ENCODE measurements around the gene DAB1. TPM values are rescaled to one million over a fixed set of nuclear protein-coding genes. Genes with fewer than 3 reads are reported as not detected.

DAB1 gene
- not detected in 2 replicates for total RNA-seq
- polyA plus RNA-seq (2012) = not detected

DNA sequence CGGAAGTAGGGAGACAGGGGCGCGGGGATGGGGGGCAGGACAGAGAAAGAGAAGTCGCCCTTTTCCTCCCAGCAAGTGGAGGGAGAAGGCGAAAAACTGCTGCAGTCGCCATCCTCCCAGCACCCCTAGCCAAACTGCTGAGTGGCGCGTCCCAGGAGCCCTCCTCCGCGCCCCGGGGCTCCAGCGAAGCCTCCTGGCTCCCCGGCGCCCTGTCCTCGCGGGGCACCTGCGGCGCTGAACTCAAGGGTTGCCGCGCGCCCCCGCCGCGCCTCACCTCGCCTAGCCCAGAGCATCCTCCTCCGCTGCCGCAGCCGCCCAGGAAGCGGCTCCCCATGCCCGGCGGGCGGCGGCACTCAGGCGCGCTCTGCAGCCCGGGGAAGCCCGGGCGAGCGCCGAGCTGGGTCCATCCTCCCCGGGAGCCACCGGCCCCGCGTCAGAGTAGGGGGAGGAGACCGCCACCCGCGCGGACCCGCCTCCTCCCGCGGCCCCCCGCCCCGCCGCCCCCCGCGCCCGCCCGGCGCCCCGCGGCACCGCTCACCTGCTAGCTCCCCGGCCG, at the start of gene DAB1:
TSS of gene DAB1 (minus strand) at position 405 of the 556 bp plus-strand sequence. CDS start 133,030 bp downstream, outside the sequence.
- no peak for DNase-seq (ENCODE audit: low read depth)

DNA sequence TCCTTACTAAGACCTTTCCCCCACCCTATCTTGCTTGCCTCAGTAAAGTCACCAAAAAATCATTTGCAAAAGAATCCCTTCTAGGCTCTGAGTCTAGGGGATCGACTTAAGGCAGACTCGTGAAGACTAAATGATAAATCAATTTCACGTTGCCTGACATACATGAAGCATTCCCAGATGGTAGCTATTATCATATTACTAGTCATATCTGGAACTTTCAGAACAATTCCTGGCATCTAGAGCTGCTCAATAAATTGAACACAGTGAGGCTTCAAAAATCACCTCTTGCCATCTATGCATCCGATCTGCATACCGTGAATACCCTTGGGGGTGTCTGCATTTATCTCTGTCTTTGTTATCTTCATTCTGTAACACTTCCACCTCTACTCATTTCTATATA, 49.6 kb upstream of the DAB1 start:
- DNase-seq (ENCODE audit: low read depth) = no peak

DNA sequence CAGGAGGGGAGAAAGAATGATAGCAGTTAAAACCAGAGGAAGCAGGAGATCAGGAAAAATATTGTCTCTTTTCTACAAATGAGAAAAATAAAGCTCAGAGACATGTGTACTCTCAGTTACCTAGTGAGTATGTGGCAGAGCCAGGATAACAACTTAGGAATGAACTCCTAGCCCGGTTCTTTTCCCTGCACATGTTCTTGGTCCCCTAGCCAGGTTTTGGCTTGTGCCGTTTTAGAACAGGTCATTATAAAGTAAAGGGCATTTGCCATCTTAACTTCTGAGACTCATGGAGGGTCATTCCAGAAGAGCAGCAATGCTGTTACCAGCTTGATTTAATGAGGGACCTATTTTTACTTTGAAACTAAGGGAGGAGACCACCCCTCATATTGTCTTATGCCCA, 48.1 kb upstream of the DAB1 start:
- DNase-seq (ENCODE audit: low read depth) = no peak

DNA sequence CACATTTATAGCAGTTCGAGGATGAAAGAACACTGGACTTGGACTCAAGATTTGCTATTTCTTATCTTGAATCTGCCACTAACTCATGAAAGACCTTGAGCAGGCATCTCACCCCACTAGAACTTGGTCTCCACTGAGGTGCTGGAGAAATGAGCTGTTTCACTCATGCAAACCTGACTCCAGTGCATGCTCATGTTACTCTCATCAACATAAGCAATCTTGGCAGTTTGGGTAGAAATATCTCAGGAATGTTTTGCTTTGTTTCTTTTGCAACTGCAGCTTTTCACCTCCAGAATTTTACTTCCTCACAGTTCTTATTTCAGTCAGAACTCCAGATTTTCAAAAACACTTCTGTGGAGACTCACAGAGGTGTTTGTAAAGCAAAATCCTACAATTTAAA, 46.2 kb upstream of the DAB1 start:
- DNase-seq (ENCODE audit: low read depth) = no peak

DNA sequence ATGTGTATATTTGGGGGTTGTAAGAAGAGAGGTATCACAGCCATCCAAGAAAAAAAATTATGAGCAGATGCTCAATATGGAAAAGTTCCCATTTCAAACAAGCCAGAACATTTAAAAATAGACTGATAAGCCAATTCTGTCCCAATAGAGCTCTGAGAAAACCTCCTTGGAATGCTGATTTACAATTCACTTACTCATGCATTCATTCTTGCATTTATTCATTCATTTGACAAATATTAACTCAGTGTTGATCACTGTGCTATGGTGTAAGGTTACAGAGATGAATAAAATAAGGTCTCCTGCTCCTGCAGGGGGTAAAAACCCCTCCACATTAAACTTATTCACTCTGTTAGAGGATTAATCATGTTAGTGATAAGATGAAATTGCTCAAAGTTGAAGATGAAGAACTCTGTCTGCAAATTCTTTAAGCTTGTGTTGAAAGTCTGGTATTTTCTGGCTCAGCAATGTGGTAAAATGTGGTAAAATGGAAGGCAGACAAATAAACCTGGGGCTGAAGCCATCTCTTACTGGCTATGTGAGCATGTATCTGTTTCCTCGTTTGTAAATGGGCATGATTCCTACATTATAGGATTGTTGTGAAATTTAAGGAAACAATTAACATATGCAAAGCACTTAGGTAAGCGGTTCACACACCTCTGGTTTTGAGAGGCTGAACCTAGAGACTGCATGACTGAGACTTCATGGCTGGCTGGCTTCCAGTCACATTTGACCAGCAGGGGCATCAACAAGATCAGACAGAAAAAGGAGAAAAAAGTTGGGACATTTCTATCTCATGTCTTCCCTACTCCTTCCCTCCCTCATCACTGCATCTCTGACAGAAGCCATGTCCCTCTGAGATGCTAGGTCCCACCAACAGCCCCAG, 45.0 kb upstream of the DAB1 start:
- no peak for DNase-seq (ENCODE audit: low read depth)

DNA sequence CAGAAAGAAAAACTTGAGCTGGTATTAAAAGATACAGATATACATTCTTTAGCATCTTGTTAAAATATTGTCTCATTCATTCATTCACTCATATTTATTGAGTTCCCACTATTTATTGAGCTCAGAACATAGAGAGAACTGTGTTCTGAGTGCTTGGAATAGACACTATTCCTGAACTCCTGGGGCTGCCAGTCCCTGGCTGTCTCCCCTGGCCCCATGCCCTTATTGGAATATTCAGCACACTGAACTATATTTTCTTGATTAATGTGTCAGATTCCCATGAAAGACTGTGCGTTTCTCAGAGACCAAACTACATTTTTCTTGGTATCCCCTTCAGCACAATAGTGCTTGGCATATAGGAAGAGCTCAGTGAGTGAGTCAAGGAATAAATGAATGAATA, 44.0 kb upstream of the DAB1 start:
- no peak for DNase-seq (ENCODE audit: low read depth)

DNA sequence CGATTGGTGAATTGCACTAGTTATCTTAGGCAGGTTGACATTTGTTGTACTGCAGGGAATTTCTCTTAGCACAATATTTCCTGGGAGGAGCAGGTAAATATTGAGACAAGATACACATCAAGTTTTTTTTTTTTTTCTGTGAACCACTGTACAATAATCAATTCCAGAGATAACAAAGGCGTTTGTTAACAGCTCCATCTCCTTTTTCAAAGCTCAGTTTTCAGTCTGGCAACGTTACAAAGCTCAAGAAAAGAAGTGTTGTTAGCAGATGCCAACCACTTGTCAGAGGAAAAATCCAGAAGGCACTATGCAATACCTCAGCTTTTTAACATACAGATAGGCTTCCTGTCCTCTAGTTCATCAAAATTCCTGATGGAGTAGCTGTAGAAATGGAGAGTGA, 40.9 kb upstream of the DAB1 start:
- DNase-seq (ENCODE audit: low read depth) = no peak

DNA sequence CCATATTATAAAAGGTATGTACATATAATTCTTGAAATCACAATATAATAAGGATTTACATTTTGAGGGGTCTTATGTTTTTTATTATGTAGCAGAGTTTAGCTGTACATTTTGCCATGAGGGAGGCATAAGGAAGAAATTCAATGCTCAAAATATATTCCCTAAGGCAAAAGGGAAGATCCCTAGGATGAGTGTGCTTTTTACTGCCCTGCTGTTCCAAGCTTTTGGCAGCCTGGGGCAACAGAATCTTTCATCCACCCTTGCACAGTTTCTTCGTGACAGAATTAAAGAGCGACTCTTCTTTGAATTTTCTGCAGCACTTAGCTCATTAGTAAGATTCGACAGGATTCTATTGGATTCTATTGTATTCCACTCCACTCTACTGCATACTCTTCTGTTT, 39.5 kb upstream of the DAB1 start:
- no peak for DNase-seq (ENCODE audit: low read depth)

DNA sequence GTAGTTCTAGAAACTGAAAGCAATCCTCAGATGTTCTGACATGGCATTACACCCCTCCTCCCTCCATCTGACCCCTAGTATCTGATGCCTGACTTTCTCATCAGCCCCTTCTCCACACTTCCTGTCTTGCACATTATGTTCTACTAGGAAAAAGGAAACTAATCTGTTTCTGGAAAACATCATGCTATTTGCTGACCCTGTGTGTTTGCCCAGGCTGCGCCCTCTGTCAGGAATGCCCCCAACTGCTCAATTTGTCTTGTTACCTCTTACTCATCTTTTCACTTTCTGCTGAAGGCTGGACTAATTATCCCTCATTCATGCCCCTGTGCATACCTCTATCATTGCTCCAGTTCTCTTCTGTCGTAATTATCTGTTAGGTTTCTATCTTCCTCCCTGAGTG, 37.5 kb upstream of the DAB1 start:
- DNase-seq (ENCODE audit: low read depth) = no peak

DNA sequence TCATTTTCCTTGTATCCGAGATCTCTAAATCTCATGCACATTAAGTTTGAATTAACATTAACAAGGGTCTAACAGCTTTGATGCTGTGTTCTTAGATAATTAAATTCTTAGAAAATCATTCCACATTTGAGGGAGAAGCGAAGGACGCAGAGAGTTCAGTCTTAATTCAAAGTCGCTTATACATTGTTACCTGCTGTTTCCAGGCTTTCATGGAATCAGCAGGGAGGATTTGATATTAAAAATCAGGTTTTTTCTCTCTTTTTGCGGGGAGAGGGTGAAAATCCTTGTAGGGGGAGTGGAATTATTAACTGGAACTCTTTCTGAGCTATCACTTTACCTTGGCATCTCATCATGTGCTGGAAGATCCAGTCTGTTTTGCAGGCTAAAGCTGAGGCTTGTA, 27.7 kb upstream of the DAB1 start:
- DNase-seq (ENCODE audit: low read depth) = no peak

DNA sequence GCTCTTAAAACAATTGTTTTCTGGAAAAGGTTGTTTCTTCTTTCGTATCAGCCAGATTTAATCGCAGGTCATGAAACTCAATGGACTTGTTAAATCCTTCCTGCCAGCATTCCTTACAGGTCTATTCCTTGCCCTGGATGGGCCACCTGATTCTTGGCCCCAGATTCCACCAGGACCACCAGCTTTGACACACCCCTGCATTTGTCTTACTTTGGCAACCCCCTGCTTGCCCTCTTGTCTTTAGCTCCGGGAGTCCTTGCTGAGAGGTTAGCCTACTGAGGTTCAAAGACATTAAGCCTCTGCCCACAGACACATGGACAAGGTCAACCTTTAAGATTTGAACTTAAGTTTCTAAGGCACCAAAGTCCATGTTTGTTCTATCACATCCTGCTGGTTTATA, 27.1 kb upstream of the DAB1 start:
- DNase-seq (ENCODE audit: low read depth) = no peak

DNA sequence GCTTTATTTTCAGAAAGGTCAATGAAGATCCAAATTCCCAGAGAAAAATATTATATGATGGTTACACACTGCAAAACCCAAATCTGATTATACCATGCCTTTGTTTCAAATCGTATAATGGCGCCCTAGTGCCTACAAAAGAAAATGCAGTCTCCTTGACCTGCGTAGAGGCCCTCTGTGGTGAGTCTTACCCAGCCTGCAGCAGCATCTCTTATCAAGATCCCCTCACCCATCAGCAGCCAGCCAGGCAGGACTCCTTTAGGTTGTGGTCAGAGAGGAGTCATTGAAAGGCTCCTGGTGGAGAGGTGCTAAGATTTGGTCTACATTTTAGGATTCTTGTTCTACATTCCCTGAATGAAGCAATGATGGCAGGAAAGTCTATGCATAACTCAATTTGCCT, 23.7 kb upstream of the DAB1 start:
- no peak for DNase-seq (ENCODE audit: low read depth)

DNA sequence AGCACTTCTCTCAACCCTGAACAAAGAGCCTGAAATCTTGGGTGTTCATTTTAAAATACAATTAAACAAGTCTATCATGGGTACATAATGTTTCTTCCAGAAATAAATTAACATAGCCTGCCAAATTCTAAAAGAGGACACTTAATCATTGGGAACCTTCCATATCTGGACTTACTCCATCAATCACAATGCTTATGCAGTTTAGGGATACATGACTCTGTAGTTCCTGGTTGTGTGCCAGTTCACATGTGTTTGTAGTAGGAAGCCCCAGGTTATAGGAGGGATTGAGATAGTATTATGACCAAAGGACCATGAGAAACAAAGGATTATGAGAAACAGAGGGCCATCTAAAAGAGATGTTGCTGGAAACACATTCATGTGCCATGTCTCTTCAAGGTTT, 19.1 kb upstream of the DAB1 start:
- DNase-seq (ENCODE audit: low read depth) = no peak

DNA sequence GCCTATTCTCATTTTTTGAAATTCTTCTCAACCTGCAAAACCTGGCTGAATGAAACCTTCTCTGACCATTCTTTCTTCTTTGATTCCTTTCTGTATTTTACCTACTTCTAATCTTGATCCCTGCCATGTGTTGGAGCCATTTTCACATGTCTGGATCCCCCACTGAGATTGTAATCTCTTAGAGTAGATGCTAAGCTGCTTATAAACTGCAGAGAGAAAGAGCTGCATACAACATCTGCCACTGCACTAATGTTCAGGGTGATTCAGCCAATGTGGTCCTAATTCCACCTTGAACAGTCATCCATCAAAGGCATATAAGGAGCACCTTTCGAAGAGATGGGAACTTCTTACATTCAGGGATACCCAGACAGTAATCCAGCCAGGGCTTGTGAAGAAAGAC, 16.2 kb upstream of the DAB1 start:
- DNase-seq (ENCODE audit: low read depth) = no peak

DNA sequence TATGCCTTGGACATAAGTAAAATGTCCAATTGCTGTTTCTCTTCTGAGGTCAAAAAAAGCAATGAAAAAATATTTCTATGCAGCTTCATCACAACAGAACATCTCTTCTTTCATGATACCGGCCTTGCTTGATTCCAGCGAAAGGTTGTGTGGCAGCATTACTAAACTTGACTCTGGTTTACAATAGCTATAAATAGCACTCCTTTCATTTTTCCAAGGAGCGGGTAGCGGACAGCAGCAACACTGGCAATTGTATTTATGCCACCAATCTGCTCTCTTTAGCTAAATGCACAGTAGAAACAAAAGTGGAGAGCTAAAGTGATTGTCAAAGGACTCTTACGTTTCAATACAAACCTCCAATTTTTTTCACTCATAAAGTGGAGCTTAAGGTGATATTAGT, 7.5 kb upstream of the DAB1 start:
- DNase-seq (ENCODE audit: low read depth) = no peak

DNA sequence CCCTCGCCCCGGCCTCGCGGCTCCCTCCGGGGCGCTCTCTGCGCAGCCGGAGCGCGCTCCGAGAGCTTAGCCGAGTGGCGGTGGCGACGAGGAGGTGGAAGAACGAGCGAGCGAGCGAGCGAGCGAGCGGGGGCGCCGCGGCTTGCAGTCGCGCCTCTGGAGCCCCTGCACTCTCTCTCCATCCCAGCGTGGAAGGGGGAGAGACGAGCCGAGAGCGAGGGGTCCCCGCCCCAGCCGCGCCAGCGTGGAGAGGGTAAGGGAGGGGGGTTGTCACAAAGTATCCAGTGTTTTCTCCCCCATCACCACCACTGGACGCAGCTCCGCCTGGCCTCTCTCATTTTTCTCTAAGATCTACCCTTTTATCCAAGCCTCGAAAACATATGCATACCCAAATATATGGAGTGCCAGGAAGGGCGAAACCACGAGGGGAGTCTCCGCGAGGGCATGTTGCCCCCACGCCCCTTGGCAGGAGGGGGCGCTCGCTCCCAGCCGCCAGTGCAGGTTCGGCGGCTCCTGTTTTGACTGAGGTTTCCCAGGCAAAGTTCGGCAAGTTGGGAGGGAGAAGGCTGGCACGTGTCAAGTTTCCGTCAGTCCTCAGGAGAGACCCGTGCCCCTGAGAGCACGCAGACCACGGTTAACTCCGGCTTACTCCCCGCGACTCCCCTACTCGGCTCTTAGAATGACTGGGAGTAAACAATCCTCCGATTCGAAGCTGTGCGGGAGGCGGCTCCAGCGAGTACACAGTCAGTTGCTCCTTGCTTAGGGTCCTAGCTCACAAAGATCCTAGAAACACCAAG, 569 bp upstream of the DAB1 start:
- no peak for DNase-seq (ENCODE audit: low read depth)

DNA sequence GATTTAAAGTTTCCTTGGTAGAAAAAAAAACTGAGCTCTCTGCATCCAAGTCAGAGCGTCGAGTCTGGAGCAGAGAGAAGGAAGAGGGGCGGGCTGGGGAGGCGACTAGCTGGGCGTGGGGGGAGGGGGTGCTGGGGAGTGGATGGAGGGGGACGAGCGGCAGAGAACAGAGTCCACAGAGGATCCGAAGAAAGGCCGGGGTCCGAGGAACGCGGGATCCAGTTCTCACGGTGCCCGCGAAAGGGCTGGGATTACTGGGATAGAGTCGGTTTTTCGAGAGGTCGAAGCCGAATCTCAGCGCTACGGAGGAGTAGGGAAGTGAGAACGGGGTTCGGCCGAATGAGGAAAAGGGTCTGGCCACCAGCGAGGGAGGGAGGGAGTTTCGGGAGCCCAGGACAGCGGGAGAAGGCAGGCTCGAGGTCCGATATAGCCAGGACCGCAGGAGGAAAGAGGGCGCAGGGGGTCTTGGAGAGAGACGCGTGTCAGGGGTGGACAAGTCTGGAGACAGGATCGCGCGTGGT, 665 bp downstream of the DAB1 start:
- DNase-seq (ENCODE audit: low read depth) = no peak

DNA sequence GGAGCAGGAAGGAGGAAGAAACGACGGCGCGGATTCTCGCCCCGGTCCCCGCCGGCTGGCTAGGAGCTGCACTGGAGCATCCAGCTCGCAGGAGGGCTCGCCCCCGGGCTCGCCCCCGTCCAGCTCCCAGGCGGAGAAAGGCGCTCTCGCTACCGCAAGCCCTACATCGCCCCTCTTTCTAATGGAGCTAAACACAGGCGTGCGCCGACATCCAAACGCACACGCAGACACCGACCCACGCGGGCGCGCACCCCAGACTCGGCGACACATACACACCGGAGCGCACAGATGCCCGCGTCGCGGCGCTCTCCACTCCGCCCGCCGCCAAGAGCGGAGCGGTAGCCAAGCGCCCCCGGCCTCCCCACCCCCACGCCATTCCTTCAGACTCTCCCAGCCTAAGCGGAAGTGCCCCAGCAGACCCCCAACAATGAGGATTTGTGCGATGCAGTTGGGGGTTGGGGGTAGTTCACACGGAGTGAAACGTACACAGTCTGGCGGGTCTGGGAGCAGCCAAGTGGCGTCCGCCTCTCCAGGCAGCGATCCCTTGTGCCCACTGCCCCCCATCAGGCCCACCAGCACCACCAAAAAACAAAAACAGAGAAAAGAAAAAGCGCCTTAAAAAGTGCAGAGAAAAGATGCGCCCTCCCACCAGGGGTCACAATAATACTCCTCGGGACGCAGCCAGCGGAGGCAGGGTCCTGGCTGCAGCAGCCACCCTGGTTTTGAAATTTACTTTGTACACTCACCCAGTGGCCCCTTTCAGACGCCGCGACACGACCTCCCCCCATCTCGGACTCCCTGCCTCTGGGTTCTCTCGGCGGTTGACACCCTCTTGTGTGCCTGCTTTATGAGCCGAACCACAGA, 1.4 kb downstream of the DAB1 start:
- DNase-seq (ENCODE audit: low read depth) = no peak

DNA sequence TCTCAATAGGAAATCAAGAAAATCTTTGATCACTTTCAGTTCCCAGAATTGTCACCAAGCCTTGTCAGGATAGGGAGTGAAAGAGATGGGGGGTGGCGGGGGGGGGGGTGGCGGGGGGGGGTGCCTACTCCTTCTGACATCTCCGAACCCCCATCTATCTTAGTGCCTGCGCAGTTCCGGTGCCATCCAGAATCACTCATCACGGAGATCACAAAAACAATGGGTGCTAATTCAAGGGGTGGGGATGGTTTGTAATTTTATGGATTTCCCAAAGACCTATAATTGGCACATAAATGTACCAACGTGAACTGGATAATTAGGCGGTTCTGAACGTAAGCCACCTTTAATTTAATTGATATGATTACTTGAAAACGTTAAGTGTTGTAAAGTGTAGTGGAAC, 2.1 kb downstream of the DAB1 start:
- no peak for DNase-seq (ENCODE audit: low read depth)

DNA sequence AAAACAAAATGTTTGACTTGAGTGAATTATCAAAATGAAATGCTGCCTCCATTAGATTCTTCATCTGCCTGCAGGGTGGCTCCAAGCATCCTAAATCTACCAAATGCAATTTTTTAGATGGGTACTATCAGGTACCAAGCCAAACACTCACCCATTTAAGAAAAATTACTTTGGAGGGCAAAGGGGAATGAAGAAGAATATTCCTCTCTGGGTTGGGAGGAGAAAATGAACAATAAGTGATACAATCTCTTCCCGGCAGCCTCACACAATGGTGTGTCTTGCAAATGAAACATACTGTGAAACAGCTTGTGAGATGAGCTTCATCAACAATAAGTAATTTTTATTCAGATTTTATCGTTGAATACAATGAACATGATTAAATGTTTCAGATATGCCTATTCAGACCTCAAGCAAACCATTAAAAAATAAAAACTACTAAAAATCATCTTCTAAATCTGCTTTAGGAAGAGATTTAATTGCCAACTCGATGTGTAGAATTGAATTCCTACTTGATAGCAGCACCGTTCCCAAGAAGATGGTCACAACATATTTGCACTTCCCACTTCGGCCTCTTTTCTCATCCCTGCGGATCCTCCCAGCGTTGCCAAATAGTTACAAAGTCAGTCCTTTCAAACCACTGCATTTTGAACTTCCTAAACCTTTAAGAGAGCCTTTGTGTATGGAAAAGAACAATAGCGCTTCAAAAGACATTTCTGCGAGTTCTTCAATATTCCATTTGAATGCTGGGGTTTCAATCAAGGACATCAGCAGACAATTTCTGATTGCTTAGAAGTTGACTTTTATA, 2.7 kb downstream of the DAB1 start:
- DNase-seq (ENCODE audit: low read depth) = no peak

Data from myocyte (in vitro differentiated cells).